H1 (cell line): ENCODE data around the gene PIBF1. TPM values are rescaled to one million over a fixed set of nuclear protein-coding genes. Genes with fewer than 3 reads are reported as not detected.

Source experiments
- CHD7 ChIP-seq: fragments of 300-600 bp; sonication (generic); IDR thresholded peaks from 2 replicates; pipeline ENCODE4 v1.7.1; 2012; ENCODE audit warnings: low read length, moderate library complexity, mild to moderate bottlenecking, inconsistent platforms; ENCODE audit not compliant: insufficient replicate concordance
- FOSL1 ChIP-seq: IDR thresholded peaks from 2 replicates; pipeline ENCODE4 v1.6.1; 2011; ENCODE audit warnings: mild to moderate bottlenecking, low read depth, low read length, moderate library complexity; ENCODE audit not compliant: insufficient read depth
- NRF1 ChIP-seq: IDR thresholded peaks from 2 replicates; pipeline ENCODE4 v1.6.1; 2011; ENCODE audit warnings: mild to moderate bottlenecking, low read depth, low read length, improper control_type of control experiment
- polyA plus RNA-seq, 7 experiments: library from polyadenylated mRNA; depleted of rRNA in 3 of 7; stranded (reverse) in 5 of 7; unstranded in 2 of 7; fragments of >200 nt in 5 of 7; fragments of 200-250 nt in 2 of 7; gene quantifications; 1 replicate in 5 of 7; 2 replicates in 1 of 7; 4 replicates in 1 of 7; pipeline versions ENCODE4 v1.2.1 to v1.2.3, GENCODE V29; 2011 to 2013; ENCODE audit warnings: missing spikeins in 2 of 7, mixed read lengths in 2 of 7
- total RNA-seq: library from RNA; stranded (reverse); fragmentation: NEBNext Ultra II Directional; extraction: Animal tissue kit (Norgen Biotek cat#: 25700); gene quantifications from 2 replicates; pipeline ENCODE4 v1.2.1, GENCODE V29; 2021

Gene PIBF1
- total and polyA plus RNA-seq, 2 of the 8 experiments (the other 6 are each of a cell fraction or from before 2014, with no cell fraction given): 1.1 to 13.2 TPM

GRCh38 chr13:73065036-73065435 lies 283.1 kb downstream of the PIBF1 start (continued):
- TF ChIP-seq CHD7: no peak
- no peak for TF ChIP-seq FOSL1
- no peak for TF ChIP-seq NRF1
